HG03095 (cell line): ENCODE measurements around the gene XPO4.
"Not testable (repeated sequence)": the region's sequence is repeated elsewhere in the genome, so short reads cannot be mapped to it uniquely, and the experiment has no call there.

Experiments
- ATAC-seq: cut with Tn5 transposase; IDR thresholded peaks from one replicate; pipeline ENCODE4 v1.9.1; 2021; ENCODE audit warnings: moderate library complexity; ENCODE audit not compliant: unreplicated experiment

Gene XPO4

DNA sequence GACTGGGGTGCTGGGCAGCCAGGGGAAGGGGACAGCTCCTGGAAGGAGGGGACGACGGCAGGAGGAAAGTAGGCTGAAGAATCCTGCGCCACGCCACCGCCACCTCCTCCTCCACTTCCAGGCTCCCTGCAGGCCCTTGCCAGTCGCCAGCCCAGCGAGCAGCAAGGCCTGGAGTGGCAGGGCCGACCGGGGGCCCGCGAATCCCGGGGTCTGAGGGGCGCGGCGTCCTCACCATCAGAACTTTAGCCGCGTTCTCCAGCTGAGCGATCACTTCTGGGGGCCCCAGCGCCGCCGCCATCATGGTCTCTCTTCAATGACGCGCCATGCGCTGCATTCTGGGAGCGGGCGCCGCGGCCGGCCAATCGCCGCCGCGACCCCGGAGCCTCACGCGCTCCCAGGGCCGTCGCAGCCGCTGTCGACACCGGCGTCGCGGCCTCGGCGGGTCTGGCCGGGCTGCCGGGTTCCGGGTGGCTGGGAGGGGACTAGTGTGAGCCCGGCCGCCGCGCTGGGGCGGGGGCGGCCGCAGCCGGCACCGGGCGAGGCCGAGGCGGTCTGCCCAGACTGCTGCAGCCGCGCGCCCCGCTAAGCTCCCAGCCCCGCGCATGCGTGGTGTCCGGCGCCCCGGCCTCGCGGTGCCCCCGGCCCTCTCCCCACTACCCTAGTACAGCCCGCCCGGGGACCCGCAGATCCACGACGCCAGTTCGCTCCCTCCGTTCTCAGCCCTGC, at the start of gene XPO4:
XPO4 (minus strand) TSS at position 309 of the 726 bp plus-strand sequence; CDS start at position 301, 8 bp downstream.
- peak; percentile 94 for ATAC-seq

DNA sequence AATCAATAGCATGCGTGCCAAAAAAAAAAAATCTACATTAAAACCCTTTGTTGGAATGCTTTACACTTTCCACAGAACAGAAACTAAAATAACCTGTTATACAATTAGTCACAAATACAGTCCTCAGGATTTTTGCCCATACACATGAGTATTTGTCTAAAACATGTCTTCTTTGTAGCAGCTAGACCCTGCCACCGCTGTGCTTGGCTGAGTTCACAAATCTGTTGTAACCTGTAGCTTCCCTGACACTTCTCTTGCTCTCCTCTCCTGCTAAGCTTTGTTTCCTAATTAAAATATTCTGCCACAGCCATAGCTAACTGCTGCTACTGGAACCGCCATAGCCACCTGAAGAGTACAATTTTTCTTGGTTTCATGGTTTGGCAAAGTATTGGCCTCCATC, 45.5 kb upstream of the XPO4 start:
- not testable (repeated sequence) for ATAC-seq

DNA sequence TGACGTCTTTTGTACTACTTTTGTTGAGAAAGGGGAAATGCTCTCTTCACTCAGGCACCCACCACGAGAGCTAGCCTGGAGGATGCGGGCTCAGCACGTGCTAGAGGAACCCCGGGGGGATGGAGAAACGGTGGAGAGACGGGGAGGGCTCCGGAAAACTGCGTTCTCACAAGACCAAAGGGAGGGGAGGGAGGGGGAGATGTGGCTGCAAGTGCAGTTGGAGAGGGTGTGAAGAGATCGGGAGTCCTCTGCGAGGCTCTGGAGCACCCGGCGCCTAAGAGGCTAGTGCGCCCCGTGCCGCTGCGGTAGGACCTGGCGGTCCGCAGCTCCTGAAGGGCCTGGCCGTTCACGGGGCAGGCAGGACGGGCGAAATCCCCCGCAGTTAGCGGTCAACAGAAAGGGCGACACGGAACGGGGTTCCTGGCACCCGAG, 43.4 kb upstream of the XPO4 start:
- no peak for ATAC-seq

DNA sequence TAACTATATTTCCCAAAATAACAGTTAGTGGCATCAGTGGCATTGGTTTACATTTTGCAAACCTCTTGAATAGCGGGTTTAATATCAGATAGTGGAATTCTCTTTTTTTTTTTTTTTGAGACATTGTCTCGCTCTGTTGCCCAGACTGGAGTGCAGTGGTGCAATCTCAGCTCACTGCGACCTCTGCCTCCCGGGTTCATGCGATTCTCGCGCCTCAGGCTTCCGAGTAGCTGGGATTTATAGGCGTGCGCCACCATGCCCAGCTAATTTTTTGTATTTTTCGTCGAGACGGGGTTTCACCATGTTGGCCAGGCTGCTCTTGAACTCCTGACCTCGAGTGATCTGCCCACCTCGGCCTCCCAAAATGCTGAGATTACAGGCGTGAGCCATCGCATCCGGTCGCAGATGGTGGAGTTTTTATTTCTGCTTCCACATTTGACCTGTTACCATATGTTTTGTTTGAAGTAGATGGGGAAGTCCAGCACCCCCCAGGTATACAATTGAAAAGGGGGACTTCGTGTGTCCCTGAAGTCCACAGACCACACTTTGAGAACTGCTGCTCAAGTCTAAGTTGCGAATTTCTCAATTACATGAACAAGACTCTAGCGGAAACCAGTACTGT, 40.5 kb upstream of the XPO4 start:
- ATAC-seq: no peak

DNA sequence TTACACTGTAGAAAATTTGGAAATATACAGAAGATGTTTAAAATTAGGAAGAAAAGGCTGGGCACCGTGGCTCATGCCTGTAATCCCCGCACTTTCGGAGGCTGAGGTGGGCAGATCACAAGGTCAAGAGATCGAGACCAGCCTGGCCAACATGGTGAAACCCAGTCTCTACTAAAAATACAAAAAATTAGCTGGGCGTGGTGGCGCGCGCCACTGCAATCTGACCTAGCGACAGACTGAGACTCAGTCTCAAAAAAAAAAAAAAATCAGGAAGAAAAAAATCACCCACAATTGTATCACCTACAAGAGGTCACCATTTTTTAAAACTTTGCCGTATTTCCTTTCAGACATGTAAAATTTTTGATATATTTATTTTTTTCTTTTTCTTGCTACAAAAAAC, 38.0 kb upstream of the XPO4 start:
- ATAC-seq: not testable (repeated sequence)

DNA sequence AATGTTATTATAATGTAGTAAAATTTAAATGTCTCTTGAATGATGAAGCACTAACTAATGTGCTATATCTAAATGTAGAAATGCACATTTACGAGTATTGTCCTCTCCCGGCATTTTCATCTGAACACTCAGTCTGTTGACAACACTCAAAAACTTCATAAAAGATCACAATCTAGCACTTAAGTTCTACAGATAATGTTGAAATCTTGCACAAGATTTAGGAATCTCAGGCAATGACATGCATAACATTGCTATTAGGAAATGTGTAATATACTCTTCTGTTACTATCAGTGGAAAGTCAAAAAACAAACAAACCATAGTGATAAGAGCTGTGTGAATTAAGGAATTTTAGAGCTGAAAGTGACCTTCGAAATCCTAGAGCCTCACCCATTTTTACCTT, 37.5 kb upstream of the XPO4 start:
- no peak for ATAC-seq

DNA sequence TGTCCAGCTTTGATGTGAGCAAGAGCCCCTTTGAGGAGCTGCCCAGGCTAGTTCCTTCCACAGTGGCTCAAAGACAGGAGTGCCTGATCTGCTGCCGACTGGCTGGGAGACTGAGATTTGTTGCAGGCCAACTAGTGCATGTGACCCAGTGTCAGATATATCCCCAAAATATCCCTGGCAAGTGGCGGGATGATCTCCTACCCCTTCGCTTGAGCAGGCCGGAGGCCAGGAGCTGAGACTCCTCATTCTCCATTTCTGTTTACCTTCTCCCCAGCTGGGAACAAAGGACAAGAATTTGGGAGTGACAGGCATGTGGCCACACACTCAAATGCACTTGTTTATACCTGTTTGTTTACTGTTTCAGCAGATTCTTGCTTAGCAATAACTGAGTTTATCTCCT, 37.1 kb upstream of the XPO4 start:
- ATAC-seq: no peak

DNA sequence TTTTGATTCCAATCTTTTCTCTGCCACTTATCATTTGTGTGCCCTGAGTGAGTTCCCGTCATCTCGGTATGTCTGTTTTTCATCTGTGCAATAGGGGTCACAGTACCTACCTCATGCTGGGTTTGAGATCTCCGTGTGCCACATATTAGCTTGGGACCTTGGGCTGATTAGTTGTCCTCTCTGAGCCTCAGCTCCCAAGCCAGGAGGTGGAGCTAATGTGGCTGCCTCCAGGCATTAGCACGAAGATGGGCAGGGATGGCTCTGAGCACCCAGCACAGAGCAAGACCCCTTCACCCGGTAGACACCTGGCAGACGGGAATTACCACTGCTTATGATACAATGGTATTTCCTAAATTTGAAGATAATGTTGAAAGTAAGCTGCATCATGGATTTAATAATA, 35.8 kb upstream of the XPO4 start:
- ATAC-seq: no peak

DNA sequence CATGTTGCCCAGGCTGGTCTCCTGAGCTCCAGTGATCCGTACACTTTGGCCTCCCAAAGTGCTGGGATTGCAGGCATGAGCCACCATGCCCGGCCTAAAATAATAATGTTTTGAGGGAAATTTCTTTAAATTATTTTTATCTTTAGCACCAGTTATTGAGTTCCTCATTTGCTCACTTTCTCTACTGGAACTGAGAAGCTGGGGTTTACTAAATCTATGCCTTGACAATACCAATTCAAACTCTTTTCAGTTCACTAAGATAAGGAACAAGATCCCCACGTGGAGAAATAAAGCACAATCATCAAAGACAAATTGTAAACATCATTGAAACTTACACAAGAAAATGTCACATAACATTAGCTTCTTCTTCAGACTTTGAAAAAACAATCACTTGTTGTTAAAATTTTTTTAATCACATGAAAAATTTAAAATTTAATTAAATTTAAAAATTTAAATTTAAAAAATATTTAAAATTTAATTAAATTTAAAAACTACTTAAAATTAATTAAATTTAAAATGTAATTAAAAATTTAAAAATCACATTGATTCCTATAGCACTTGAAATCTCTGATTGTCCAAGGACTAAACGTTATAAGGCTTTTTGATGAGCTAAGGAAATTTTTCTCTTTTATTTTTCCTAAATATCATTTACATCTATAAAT, 25.2 kb upstream of the XPO4 start:
- no peak for ATAC-seq

DNA sequence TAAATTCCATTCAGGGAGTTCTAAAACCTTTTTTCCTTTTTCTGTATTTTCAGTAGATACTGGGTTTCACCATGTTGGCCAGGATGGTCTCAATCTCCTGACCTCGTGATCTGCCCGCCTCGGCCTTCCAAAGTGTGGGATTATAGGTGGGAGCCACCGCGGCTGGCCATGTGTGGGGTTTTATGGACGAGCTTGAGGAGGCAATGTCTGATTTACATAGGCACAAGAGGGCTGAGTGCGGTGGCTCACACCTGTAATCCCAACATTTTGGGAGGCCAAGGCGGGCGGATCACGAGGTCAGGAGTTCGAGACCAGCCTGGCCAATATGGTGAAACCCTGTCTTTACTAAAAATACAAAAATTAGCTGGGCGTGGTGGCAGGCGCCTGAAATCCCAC, 22.8 kb upstream of the XPO4 start:
- not testable (repeated sequence) for ATAC-seq

DNA sequence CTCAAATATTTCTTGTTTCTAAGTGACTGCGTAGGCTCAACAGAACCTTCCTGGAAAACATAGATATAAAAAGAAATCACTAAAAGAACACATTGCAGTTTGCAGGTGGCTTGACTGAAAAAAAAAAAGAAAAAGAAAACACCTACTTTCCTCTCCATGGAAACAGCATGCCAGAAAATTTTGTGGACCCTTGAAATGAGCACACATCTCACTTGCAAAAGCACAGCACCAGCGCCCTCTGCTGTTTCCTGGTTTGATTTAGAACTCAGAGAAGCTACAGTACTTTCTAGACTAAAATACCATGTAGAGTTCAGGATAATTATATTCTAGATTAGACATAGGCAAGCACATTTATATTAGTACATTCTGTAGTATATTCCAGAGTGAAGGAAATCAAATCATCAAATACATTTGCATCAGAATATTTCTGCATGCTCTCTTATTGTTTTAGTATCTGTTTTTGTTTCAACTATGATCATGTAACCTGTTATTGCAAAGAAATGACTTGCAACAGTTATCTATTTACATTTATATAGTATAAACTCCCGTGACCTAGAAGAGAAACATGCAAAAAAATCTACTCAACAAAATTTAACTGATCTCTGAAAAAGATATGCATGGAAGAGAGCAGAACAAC, 22.3 kb upstream of the XPO4 start:
- ATAC-seq: no peak

DNA sequence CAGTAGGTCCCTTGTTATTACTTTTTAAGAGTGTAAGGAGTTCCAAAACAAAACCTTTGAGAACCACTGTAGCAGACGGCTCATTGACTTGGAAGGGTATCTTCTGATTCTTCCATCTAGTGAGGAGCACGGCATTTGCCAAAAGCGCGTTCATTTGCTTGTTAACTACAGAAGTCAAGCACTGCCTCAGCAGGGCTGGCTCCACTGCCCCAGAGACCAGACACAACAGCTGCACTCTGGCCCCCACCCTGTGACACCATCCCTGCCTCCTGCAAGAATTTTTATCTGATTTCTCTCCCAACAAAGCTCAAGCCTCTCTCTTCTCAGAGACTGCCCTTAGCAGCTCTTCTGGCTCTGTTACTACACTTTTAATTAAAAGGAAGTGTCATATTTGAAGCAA, 20.7 kb upstream of the XPO4 start:
- ATAC-seq: no peak

DNA sequence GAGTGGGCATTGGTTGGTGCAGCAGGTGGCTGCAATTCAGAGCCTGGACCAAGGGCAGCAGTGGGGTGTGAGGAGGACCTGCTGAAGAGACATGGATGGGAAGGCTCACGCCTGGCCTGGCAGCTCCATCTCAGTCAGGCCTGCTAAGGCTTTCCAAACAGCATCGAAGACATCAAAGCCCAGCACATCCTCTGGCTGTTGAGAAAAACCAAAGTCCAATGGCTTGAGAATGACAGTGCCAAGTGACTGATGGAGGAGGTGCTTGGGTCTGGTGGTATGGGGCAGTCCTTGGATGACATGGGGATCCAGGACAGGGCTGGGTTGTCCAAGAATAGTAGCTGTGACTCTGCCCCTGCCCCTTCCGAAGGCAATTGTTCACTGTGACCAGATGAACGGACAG, 19.0 kb upstream of the XPO4 start:
- no peak for ATAC-seq

DNA sequence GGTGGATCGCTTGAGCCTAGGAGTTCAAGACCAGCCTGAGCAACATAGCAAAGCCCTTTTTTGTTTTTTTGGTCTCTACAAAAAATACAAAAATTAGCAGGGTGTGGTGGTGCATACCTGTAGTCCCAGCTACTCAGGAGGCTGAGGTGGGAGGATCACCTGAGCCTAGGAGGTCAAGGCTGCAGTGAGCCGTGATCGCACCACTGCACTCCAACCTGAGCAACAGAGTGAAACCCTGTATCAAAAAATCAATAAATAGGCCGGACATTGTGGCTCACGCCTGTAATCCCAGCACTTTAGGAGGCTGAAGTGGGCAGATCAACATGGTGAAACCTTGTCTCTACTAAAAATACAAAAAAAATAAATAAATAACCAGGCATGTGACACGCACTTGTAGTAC, 13.1 kb upstream of the XPO4 start:
- not testable (repeated sequence) for ATAC-seq

DNA sequence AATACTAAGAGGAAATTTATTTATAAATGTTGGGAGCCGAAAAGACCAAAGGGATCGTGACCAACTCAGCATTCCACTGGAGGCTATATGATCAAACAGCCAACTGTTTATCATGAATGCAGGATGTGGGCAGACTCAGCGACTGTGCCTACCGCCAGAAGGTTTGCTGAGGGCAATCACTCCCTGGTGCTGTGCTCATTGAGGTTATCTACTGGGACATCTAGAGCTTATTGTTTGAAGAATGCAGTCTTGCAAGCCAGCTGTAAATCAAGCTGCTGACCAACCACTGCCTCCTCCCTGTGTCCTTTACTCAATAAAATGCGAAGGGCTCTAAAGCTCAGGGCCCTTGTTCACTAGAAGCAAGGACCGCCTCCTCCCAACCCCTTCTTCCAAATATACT, 8.5 kb upstream of the XPO4 start:
- no peak for ATAC-seq

DNA sequence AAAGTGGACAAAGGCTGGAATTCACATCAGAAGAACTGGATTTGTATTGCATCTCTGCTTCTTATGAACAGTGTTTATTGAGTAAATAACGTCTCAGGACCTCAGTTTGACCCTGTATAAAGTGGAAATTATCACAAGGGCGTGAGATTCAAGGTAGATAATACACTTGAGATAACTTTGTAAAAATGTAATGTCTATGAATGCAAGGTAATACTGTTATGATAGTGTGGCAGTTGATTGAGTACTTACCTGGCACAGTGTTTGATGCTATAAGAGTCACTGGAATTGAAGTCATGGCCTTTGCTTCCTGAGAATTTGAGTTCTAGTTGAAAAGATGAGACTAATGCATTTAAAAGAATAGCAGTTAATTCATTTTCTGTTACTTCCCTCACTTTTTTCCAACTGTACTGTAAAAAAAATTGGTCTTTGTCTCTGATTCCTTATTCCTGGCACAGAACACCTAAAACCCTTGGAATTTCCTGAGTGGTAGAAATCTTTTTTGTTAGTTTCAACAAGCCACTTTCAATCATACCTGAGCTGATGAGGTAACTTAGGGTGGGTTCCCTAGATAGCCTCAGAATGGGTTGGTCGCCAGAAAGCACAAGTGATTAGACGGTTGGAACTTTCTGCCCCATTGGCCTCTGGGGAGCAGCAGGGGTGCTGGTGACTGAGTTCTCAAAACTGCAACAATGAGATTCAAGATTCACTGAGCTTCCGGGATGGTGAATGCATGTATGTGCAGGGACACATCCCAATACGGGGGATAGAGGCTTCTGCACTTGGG, 6.4 kb upstream of the XPO4 start:
- ATAC-seq: no peak

DNA sequence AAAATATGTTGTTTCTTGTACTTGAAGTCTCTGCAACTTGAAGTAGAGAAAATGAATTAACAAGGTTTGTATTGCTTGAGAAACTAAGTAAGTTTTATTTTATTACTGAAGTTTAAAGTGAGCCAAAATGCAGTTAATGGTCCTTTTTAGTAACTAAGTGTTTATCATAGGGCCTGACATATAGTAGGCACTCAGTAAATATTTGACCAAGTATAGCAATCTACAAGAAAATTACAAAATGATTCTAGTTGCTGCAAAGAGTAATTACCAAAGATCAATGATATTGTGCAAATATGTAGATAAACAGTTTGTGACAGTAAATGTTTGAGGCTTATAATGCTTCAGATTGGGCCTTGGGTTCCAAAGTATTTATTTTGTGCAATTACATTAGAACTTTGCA, 2.4 kb upstream of the XPO4 start:
- ATAC-seq: no peak

DNA sequence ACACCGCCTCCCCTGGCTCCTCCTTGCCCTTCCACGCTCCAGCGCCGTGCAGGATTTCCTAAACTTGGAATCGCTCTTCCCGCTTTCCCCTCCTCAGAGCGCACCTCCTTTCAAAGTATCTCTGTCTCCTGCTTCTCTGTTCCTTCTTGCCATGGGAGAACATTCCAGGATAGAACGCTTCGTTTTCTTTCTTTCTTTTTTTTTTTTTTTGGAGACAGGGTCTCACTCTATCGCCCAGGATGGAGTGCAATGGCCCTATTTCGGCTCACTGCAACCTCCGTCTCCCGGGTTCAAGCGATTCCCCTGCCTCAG, 574 bp upstream of the XPO4 start:
- no peak for ATAC-seq

DNA sequence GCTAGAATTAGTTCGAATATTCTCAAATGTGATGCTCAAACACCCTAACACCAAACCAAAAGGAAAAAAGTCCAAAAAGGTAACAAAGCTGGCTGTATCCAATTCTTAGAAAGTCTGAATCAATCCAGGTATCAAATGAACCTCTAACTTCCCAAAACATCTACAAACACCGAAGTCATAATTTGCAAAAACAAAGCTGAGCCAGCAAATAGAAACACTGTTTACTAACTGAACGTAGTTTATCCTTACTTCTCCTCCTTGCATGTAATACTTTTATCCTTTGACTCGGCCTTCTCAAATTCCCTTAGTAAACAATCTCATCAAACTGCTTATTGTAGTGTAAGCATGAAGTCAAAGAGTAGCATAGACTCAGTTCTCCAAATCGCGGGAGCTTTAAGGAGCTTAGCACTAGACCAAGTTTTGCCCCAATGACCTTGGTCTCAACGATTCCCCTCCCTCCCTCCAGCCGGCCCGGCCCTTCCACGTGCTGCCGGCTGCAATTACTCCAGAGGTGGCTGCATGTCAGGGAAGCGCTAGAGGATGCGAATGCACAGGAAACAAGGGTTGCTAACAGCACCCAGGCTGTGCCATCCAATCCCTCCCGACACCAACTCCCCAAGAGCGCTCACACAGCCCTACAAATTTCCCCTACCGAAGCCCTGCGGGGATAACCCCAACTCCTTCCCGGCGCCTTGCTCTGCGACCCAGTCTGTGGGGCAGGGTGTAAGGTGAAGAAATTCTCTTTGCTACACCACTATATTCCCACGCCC, 693 bp downstream of the XPO4 start:
- peak; percentile 29 for ATAC-seq

DNA sequence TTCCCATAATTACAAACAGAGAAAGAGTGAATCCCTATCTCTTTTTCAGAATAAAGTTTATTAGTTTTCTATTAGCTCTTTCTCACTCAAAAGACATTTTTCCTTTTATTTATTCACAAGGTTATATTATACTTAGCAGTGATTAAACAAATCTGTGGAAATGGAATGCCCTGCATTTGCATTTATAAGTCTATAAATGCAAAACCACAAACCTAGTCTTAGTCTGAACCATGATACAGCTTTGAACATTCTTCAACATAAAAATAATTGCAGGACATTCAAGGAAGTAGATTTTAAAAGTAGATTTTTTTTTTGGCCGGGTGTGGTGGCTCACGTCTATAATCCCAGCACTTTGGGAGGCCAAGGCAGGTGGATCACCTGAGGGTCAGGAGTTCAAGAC, 8.3 kb downstream of the XPO4 start:
- ATAC-seq: no peak
